ENCODE results near the gene PRR33. TPM values are rescaled to one million over a fixed set of nuclear protein-coding genes. Genes with fewer than 3 reads are reported as not detected.

Gene PRR33
- total RNA-seq, 1 experiment from 2014 or later: not detected

DNA sequence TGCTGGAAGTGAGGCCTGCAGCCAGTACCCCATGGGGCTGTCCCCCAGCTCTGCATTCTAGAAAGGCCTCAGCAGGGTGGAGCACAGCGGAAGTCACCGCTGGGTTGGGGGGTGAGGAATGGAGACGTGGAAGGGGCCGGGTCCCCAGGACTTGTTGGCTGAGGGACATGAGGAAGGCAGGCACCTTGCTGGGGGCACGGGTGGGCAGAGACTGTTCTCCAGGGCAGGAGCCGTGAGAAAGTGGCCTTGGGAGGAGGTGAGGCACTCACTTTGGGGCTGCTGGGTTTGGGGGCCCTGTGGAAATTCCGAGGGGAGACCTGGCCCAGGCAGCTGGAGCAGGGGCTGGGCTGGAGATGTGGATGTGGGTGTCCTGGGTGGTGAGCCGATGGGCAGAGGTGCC, 47.9 kb downstream of the PRR33 start:
- Histone ChIP-seq H3K4me1 (ENCODE audit: low read length) (peaks cover 21% of the 10 kb centered on the region), H3K4me3 (ENCODE audit: low read length) (no peak overlapping the region), H3K9ac (ENCODE audit: low read length) (no peak overlapping the region), H3K36me3 (ENCODE audit: insufficient read depth, low read length) (no peaks in the 10 kb centered on the region), H3K9me2 (replicated peaks; ENCODE audit: insufficient read depth, low read length) (no peaks in the 10 kb centered on the region), H3K79me2 (ENCODE audit: low read length) (no peaks in the 10 kb centered on the region), H3K9me3 (ENCODE audit: low read length) (no peaks in the 10 kb centered on the region), H3K27ac (ENCODE audit: low read length) (no peak overlapping the region), H3K4me2 (ENCODE audit: low read depth, low read length, poor library complexity, severe bottlenecking) (no peak overlapping the region), H2AFZ (ENCODE audit: low read length) (no peak overlapping the region), H4K20me1 (ENCODE audit: insufficient read depth, low read depth, low read length) (no peaks in the 10 kb centered on the region), H3K27me3 (ENCODE audit: low read length) (no peaks in the 10 kb centered on the region; the same call in 1 of the 2 replicates)
- no peak for DNase-seq

GRCh38 chr11:1843098-1843473, 48.6 kb downstream of the PRR33 start:
- H3K4me2 ChIP-seq (ENCODE audit: low read depth, low read length, poor library complexity, severe bottlenecking): no peak overlapping the region
- H3K4me1 ChIP-seq (ENCODE audit: low read length): peaks cover 28% of the 10 kb centered on the region

DNA sequence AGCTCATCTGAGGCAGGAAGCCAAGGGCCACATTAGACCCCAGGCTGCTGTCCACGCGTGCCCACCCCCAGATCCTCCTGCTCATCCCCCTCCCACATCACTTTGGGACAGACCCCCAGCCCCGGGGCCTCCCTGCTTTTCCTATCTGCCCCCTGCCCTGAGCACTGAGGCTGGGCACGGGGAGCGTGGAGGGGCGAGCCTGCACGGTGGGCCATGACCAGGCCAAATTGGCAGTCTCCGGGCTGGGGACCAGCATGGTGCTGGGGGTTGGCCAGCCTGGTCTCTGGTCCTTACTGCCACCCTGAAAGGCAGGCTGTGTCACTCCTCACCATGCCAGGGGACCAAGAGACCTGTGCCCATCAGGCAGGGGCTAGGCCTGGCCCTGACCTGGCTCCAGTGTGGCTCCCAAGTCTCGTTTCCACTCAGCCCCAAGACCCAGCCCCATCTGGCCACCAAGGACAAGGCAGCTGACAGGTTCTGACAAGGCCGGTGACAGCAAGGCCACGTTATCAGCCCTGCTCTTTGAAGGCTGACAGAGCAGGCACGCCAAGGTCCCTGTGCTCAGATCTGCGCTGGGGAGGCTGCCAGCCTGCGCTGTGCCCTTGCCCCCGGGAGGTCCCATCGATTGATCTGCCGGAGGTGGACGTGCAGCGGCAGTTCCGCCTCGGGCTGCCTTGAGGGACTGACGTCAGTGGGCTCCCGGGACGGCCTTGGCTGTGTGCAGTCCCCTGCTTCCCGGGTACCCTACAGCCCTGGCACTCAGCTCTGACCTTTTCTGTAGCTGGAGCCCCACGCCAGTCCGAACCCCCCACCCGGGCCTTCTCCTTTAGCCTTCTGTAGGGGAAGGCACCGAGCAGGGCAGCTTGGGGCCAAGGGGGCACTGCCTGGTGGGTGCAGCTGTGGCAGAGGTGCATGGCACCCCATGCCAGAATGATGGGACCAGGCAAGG, 49.3 kb downstream of the PRR33 start:
- Histone ChIP-seq H3K4me1 (ENCODE audit: low read length) (peaks cover 31% of the 10 kb centered on the region), H3K27me3 (ENCODE audit: low read length) (no peaks in the 10 kb centered on the region; the same call in 1 of the 2 replicates), H4K20me1 (ENCODE audit: insufficient read depth, low read depth, low read length) (no peaks in the 10 kb centered on the region), H3K9me3 (ENCODE audit: low read length) (no peaks in the 10 kb centered on the region), H3K4me2 (ENCODE audit: low read depth, low read length, poor library complexity, severe bottlenecking) (no peak overlapping the region), H3K4me3 (ENCODE audit: low read length) (no peak overlapping the region), H3K9ac (ENCODE audit: low read length) (no peak overlapping the region), H2AFZ (ENCODE audit: low read length) (no peak overlapping the region), H3K27ac (ENCODE audit: low read length) (no peak overlapping the region), H3K36me3 (ENCODE audit: insufficient read depth, low read length) (no peaks in the 10 kb centered on the region), H3K79me2 (ENCODE audit: low read length) (no peaks in the 10 kb centered on the region), H3K9me2 (replicated peaks; ENCODE audit: insufficient read depth, low read length) (no peaks in the 10 kb centered on the region)
- no peak for DNase-seq

More at GRCh38 chr11:1843098-1843473, 48.6 kb downstream of the PRR33 start:
- DNase-seq: no peak
- Histone ChIP-seq H3K9me2 (replicated peaks; ENCODE audit: insufficient read depth, low read length) (no peaks in the 10 kb centered on the region), H2AFZ (ENCODE audit: low read length) (no peak overlapping the region), H3K36me3 (ENCODE audit: insufficient read depth, low read length) (no peaks in the 10 kb centered on the region), H3K27ac (ENCODE audit: low read length) (no peak overlapping the region), H3K9ac (ENCODE audit: low read length) (no peak overlapping the region), H4K20me1 (ENCODE audit: insufficient read depth, low read depth, low read length) (no peaks in the 10 kb centered on the region), H3K4me3 (ENCODE audit: low read length) (no peak overlapping the region), H3K9me3 (ENCODE audit: low read length) (no peaks in the 10 kb centered on the region), H3K27me3 (ENCODE audit: low read length) (no peaks in the 10 kb centered on the region; the same call in 1 of the 2 replicates), H3K79me2 (ENCODE audit: low read length) (no peaks in the 10 kb centered on the region)

DNA sequence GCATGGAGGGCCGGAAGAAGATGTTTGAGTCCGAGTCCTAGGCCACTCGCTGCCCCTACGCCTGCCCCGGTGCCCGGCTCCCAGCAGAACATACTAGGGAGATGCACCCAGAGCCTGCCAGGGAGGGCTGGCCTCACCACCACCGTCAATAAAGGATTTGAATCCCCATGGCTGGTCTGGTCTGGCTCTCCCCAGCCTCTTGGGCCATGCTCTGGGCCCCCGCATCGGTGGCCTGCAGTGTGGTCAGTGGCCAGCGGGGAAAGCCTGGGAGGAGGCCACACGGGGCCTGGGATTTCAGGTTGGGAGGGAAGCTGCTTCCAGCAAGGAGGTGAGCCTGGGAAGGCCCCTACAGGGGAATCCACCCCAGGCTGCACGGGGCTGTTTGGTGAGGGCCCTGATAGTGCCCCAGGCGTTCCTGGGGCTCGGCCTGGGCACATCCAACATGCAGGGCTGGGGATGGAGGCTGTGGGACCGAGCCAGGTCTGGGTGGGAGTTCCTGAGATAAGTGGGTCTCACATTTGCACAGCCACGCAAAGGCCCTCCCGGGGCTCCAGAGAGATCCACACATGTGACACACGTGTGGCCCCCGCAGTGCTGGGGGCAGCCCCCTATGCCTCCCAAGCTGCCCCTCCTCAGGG, 50.1 kb downstream of the PRR33 start:
- H3K79me2 ChIP-seq (ENCODE audit: low read length): no peaks in the 10 kb centered on the region
- H3K9me2 ChIP-seq (replicated peaks; ENCODE audit: insufficient read depth, low read length): no peaks in the 10 kb centered on the region
- DNase-seq: no peak
- no peaks in the 10 kb centered on the region for H3K36me3 ChIP-seq (ENCODE audit: insufficient read depth, low read length)
- H3K9ac ChIP-seq (ENCODE audit: low read length): no peak overlapping the region
- H4K20me1 ChIP-seq (ENCODE audit: insufficient read depth, low read depth, low read length): no peaks in the 10 kb centered on the region
- H3K4me2 ChIP-seq (ENCODE audit: low read depth, low read length, poor library complexity, severe bottlenecking): no peak overlapping the region
- no peak overlapping the region for H3K27ac ChIP-seq (ENCODE audit: low read length)
- no peak overlapping the region for H3K4me3 ChIP-seq (ENCODE audit: low read length)
- peaks cover 31% of the 10 kb centered on the region for H3K4me1 ChIP-seq (ENCODE audit: low read length)
- H3K27me3 ChIP-seq (ENCODE audit: low read length): no peaks in the 10 kb centered on the region; the same call in 1 of the 2 replicates
- no peaks in the 10 kb centered on the region for H3K9me3 ChIP-seq (ENCODE audit: low read length)
- H2AFZ ChIP-seq (ENCODE audit: low read length): no peak overlapping the region

DNA sequence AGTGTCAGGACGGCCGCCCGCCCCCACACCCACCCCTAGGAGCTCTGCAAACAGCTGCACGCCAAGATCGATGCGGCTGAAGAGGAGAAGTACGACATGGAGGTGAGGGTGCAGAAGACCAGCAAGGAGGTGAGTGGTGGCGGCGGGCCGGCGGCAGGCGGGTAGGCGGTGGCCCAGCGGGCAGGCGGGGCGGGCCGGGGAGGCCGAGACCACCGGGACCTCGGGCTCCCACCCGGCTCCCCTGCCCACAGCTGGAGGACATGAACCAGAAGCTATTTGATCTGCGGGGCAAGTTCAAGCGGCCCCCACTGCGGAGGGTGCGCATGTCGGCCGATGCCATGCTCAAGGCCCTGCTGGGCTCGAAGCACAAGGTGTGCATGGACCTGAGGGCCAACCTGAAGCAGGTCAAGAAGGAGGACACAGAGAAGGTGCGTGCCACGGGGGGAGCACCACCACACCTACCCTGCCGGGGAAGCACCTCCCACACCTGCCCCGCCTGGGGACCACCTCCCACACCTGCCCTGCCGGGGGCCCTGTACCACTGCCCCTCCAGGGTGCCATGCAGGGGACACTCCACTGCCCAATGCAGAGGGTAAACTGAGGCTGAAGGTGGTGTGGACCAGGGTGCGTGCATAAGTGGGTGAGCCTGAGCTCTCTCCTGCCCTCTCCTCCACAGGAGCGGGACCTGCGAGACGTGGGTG, 50.8 kb downstream of the PRR33 start:
- no peaks in the 10 kb centered on the region for H3K9me2 ChIP-seq (replicated peaks; ENCODE audit: insufficient read depth, low read length)
- H3K9ac ChIP-seq (ENCODE audit: low read length): no peak overlapping the region
- no peak overlapping the region for H3K27ac ChIP-seq (ENCODE audit: low read length)
- H3K4me3 ChIP-seq (ENCODE audit: low read length): no peak overlapping the region
- no peaks in the 10 kb centered on the region for H3K9me3 ChIP-seq (ENCODE audit: low read length)
- peaks cover 31% of the 10 kb centered on the region for H3K4me1 ChIP-seq (ENCODE audit: low read length)
- no peaks in the 10 kb centered on the region for H3K36me3 ChIP-seq (ENCODE audit: insufficient read depth, low read length)
- no peaks in the 10 kb centered on the region; the same call in 1 of the 2 replicates for H3K27me3 ChIP-seq (ENCODE audit: low read length)
- no peak for DNase-seq
- no peaks in the 10 kb centered on the region for H3K79me2 ChIP-seq (ENCODE audit: low read length)
- H2AFZ ChIP-seq (ENCODE audit: low read length): no peak overlapping the region
- H4K20me1 ChIP-seq (ENCODE audit: insufficient read depth, low read depth, low read length): no peaks in the 10 kb centered on the region
- no peak overlapping the region for H3K4me2 ChIP-seq (ENCODE audit: low read depth, low read length, poor library complexity, severe bottlenecking)

DNA sequence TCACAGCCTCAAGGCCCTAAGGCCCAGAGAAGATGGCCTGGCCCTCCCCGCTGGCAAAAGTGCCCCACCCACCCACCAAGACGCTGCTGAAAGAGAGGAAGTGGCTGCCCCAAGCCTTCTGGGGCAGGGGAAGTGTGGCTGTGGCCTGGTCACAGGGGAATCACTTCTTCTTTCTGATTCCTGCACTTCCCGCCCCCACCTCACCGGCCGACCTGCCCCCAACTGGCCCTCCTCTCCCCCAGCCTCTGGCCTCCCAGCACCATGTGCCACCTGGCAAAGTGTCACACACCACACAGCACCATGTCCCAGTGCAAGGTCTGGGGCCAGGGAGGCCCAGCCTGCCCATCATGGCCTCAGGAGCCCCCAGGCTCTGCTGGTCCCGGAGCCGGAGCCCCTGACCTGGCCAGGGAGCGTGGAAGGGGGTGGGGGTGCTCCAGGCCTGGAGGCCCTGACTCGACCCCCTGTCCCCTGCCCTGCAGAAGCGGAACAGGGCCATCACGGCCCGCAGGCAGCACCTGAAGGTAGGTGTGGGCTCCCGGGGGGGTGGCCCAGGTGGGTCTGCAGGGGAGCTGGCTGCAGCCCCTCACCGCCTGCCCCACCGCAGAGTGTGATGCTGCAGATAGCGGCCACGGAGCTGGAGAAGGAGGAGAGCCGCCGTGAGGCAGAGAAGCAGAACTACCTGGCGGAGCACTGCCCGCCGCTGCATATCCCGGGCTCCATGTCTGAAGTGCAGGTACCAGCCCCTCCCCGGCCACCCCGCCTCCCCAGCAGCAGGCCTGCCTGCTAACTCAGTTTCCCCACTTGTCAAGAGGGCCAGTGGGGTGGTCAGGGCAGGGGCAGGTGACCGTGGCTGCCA, 51.5 kb downstream of the PRR33 start:
- Histone ChIP-seq H3K27me3 (ENCODE audit: low read length) (no peaks in the 10 kb centered on the region; the same call in 1 of the 2 replicates), H3K27ac (ENCODE audit: low read length) (no peak overlapping the region), H3K36me3 (ENCODE audit: insufficient read depth, low read length) (no peaks in the 10 kb centered on the region), H3K9ac (ENCODE audit: low read length) (peak overlapping the region; percentile 54), H4K20me1 (ENCODE audit: insufficient read depth, low read depth, low read length) (no peaks in the 10 kb centered on the region; the same call in 1 of the 2 replicates), H3K79me2 (ENCODE audit: low read length) (no peaks in the 10 kb centered on the region), H3K9me3 (ENCODE audit: low read length) (no peaks in the 10 kb centered on the region), H3K4me3 (ENCODE audit: low read length) (no peak overlapping the region; the same call in 1 of the 2 replicates), H3K9me2 (replicated peaks; ENCODE audit: insufficient read depth, low read length) (no peaks in the 10 kb centered on the region), H3K4me2 (ENCODE audit: low read depth, low read length, poor library complexity, severe bottlenecking) (peak overlapping the region; percentile 47), H2AFZ (ENCODE audit: low read length) (no peak overlapping the region), H3K4me1 (ENCODE audit: low read length) (peaks cover 31% of the 10 kb centered on the region)
- peak; percentile 67 for DNase-seq

DNA sequence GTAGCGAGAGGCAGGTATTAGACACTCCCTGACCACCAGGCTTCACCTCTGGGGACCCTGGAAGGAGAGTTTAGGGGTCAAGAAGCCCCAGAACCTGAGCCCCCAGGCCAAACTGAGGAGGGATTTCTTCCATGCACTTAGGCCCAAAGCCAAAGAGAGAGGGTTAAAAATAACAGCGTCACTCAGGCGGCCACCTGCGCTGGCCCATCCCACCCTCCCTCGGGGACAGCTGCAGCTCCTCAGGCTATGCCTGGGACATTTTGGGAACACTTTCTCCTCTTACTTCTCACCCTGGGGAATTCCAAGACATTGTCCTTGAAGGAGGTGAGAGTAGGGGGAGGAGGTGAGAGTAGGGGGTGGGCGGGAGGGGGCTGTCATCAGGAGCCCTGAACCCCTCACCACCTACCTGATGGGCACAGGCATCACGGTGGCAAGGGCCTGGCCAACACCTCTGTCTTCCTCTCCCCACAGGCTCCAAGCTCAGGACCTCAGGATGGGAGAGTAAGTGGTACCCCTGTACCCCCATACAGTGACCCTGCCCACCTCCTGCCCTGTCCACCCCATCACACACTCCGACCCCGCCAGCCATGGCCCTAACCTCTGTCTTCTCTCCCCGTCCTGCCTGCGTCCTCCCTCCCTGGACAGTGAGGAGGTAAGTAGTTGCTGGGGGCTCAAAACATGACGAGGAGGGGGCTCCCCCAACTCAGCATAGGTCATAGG, 52.3 kb downstream of the PRR33 start:
- H3K79me2 ChIP-seq (ENCODE audit: low read length): no peaks in the 10 kb centered on the region
- no peak overlapping the region for H2AFZ ChIP-seq (ENCODE audit: low read length)
- H3K27me3 ChIP-seq (ENCODE audit: low read length): no peaks in the 10 kb centered on the region
- H3K4me1 ChIP-seq (ENCODE audit: low read length): peaks cover 28% of the 10 kb centered on the region
- no peaks in the 10 kb centered on the region for H3K9me2 ChIP-seq (replicated peaks; ENCODE audit: insufficient read depth, low read length)
- H3K4me3 ChIP-seq (ENCODE audit: low read length): no peak overlapping the region; the same call in 1 of the 2 replicates
- H3K9ac ChIP-seq (ENCODE audit: low read length): peak overlapping the region; percentile 54
- no peak overlapping the region for H3K27ac ChIP-seq (ENCODE audit: low read length)
- H3K4me2 ChIP-seq (ENCODE audit: low read depth, low read length, poor library complexity, severe bottlenecking): peak overlapping the region; percentile 47
- H4K20me1 ChIP-seq (ENCODE audit: insufficient read depth, low read depth, low read length): no peaks in the 10 kb centered on the region; the same call in 1 of the 2 replicates
- no peak for DNase-seq
- H3K9me3 ChIP-seq (ENCODE audit: low read length): no peaks in the 10 kb centered on the region
- H3K36me3 ChIP-seq (ENCODE audit: insufficient read depth, low read length): no peaks in the 10 kb centered on the region

Data from Karpas-422 (cell line).